CD4-positive, alpha-beta T cell treated with Interleukin-21 for 1 hour (primary cell): Measurements from ENCODE around the gene ADORA2B.

ENCODE experiments used
- DNase-seq: peaks from one replicate; pipeline ENCODE4 v3.0.0-alpha.2; 2020

Gene ADORA2B

DNA sequence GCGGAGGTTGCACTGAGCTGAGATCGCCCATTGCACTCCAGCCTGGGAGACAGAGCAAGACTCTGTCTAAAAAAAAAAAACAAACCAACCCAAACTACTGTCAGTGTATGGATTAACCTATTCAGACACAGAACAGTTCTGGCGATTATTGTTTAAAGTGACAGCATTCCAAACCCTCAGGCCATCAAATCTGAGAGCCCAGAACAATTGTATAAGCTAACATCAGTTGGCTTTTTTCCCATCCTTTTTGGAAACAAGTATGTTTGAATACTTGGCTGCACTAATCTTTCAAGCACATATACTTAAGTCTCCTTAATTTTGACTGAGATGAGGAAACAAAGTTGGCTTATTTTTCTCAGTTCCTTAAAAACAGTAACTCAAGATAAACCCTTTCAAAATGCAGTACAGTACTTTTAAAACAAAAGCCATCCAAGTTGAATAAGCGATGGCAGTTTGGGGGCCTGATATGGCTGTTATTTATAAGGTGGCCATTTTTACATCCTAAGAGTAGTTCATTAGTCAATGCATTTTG is 53.2 kb downstream of the ADORA2B start:
- no peak for DNase-seq

DNA sequence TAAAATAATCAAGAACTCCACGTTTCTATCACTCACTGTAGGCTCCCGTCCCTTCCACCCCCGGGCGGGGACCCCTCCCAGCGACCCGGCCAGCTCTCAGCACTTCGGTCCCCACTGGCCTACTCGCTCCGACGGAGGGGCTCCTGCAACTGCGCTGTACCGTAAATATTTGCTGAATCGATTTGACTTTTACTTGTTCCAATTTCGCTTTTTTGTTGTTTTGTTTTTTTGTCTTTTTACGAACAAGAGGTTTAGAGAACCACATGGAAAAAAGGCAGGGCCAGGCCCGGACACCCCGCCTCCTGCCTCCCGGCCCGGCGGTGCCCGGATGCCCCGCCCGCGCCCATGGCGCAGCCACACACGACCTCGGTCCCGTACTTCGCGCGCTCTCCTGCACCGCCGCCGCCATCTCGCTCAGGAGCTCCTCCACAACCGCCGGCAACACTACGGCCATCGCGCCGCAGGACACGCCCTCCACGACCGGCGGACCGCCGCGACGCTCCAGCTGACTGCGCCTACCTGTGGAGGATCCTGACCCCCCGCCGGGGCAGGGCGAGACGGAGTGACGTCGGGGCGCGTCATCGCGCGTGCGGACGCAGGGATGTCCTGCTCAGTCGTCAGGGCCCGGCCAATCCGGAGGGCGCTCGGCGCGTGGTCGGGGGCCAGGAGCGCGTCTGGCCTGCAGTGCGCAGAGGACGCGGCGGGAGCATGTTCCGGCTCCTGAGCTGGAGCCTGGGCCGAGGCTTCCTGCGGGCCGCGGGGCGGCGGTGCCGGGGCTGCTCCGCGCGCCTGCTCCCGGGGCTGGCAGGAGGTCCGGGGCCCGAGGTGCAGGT is 54.4 kb downstream of the ADORA2B start, which contains the start of the genes TTC19 and ZSWIM7:
Gene TTC19, plus strand, starts transcription at position 684 of the 833 bp plus-strand sequence. Its CDS starts 25 bp downstream, at position 709.
Gene ZSWIM7, minus strand, starts transcription at position 564 of the 833 bp plus-strand sequence. Its CDS starts 110 bp downstream, at position 454.
- peak; percentile 92 for DNase-seq

DNA sequence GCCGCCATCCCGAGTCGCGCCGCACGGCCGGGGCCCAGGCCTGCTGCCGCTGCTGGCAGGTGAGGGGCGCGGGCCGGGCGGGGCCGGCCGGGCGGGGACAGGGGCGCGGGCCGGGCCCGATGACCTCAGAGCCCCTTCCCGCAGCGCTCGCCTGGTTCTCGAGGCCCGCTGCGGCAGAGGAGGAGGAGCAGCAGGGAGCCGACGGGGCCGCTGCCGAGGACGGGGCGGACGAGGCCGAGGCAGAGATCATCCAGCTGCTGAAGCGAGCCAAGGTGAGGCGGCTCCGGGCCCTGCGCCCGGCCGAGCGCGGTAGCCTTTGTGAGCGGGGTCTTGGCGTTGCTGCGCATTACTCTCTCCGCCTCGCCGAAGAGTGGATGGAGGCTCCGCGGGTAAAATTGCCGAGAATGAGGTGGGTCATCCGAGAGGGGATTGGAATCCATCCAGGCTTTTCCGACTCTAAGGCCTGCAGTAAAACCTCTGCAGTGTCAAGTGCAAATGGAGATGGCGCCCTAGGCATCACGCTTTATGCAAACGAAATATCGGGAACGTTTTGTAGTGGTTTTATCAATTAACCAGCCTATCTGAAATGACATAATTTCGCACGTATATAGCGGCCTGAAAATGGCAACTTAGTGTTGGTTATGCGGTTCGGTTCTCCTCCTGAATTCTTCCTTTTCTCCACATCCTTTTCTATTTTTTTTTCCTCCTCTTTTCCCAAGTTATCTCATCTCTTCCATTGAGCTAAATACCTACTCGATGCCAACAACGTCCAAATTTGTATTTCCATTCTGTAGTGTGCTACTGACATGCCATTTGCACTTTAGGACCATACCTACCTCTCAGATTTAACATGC is 55.3 kb downstream of the ADORA2B start:
- no peak for DNase-seq

DNA sequence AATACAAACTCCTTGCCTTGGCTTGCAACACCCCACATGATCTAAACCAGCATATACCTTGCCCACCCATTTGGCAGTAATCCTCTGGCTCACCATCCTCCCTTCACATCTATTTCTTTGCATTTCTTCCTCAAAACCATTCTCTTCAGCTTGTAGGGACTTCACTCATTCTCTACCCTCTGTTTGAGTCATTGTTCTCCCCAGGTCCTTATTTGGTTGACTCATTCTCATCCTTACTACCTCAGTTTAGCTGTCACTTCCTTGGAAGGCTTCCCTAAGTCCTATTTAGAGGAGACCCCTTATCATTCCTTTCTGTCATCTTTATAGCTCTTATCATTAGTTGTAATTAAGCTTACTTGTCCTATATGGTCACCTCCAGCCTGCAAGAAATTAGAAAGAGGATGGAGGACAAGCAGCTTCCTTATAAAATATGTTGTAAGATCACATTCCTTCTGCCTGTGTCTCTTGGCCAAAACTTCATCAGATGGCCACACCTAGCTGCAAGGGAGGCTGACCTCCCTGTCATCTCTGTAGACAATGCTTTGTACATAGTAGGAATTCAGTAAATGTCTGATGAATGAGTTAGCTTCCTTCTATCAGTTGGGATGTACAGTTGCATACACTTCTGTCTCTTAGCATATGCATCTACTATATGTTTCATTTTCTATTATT is 56.4 kb downstream of the ADORA2B start:
- DNase-seq, result no peak

DNA sequence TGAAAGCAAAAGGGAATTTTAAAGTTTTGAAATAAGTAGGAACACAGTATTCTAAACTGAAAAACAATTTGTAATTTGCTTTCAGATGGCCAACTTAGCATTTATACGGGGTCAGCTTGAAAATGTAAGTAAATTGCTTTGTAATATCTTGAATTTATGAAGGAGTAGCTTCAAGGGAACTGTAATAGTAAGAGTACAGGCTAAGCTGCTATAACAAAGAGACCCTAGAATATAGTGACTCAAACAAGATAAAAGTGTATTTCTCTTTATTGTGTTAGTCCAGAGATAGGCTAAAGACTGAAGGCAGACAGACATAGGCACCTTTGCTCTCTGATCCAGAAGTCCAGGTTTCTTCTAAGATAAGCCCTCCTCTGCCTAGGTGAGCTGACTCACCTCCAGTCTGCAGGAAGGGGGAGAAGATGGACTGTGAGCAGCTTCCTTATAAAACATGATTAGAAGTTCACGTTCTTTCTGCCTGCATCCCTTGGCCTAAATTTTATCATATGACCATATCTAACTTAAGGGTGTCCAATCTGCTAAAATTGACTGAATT is 57.9 kb downstream of the ADORA2B start:
- DNase-seq, result no peak

DNA sequence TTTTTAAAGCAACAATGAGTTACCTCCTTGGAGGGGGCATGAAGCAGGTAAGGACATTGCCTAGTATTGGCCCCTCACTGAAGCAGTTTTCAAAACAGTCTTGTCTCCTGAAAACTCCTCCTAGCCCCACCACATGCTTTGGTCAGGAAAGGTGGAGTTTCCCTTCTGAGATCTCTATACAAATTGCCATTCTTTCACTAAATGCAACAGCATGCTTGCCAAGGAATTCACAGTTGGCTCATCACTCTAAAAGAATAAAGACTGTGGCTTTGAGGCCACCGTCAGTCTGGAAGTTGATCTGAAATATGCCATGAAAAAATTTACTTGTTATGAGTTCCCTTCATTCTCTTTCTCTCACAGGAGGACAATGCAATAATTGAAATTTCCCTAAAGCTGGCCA is 58.9 kb downstream of the ADORA2B start:
- no peak for DNase-seq

DNA sequence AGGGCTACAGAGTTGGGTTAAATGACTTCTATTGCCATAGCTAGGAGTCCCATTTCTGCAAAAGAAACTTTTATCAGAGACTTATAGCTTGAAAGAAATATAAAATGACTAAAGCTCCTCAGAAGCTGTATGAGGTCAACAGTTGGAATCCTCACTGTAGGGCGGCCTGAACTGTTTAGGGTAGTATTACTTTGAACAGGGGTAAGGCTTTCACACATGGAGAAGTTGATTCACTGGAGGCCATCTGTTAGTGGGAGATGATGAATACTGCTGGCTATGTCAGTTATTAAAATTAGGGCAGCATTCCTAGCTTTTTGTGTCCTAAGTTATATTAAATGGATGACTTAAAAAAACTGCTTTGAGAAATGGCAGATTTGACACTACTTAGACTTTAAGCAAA is 60.7 kb downstream of the ADORA2B start:
- DNase-seq, result no peak

DNA sequence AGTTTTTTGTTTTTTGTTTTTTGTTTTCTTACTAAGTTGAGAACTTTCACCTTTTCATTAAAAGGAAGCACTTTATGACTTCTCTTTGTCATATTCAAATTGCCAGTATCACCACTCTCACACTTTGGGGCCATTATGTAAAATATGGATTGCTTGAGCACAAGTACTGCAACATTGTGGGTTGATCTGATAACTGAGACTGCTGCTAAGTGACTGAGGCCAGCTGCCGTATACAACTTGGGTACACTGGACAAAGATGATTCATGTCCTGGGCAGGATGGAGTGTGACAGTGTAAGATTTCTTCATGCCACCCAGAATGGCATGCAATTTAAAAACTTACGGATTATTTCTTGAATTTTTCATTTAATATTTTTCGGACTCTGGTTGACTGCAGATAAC is 62.5 kb downstream of the ADORA2B start:
- DNase-seq, result no peak

DNA sequence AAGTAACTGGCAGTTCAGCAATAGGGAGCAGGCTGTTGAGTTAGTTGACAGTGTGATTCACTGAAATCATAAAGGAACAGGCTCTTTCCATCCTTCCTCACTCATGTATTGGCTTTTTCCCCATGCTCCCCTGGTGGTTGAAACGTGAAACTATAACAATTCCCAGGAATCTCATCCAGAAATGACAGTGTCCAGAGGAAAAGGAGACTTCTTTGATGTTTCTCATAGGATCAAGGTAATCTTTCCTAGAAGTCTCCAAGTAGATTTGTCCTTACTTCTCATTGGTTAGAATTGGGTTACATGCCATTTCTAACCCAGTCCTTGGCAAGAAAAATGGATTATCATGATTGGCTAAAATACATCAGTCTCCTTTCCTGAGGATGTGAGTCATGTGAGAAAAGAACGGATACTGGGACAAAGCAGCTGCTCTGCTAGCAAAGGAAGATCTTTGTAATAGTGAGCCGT is 69.0 kb downstream of the ADORA2B start:
- no peak for DNase-seq

DNA sequence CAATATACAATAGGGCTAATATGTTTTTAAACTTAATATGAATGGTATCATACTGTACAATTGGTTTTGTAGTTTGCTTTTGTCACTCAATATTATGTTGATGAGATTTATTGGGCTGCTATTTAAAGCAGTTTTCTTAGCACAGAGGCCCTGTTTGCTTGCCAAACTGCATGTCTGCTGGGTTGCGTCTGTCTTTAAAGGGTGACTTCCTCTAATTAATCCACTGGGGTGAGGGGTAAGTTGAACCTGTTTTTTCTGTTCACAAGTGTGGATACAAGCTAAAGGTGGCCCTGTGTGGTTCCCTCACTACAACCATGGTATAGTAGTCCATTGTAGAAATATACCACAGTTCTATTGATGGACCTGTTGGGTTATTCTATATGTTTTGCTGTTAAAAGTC is 74.4 kb downstream of the ADORA2B start:
- DNase-seq, result no peak

DNA sequence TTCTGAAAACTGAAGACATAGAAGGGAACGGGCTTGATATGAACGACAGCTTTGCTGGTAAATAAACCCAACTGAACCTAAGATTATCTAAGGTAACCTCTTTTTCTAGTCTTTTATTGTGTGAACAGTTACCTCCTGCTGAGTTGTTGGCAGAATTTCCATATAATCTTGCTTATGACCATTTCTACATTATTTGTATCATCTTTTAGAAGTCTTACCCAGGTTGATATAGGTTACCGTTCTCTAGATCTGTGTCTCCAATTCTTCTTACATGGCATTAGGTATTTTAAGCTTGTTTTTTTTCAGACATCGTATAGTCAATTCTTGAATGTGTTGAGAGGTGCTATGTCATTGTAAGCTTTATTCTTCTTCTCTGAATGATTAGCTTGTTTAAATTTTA is 79.0 kb downstream of the ADORA2B start:
- DNase-seq, result no peak

DNA sequence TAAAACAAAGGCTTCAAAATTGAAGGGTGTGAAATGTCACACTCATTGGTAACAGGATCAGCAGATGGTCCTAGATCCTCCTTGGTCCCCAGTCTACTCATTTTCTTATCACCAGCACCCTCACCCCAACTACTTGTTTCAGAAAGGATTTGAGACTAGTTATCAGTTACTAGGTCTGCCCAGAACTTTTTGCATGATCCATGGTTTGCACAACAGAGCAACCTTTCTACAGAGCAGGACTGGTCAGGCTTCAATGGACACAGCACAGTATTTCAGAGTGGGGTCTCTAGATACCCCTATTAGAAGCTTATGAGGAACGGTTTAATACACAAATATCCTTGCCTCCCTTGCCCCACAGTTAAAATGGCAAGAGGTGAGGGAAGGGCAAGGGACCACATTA is 80.3 kb downstream of the ADORA2B start:
- DNase-seq, result no peak
